NCI-H1694 (cell line): ENCODE results near the gene MYEOV.

Experiments used
- DNase-seq: peaks from one replicate; lab custom pipeline; 2025; lab: John Stamatoyannopoulos, UW

MYEOV gene

DNA sequence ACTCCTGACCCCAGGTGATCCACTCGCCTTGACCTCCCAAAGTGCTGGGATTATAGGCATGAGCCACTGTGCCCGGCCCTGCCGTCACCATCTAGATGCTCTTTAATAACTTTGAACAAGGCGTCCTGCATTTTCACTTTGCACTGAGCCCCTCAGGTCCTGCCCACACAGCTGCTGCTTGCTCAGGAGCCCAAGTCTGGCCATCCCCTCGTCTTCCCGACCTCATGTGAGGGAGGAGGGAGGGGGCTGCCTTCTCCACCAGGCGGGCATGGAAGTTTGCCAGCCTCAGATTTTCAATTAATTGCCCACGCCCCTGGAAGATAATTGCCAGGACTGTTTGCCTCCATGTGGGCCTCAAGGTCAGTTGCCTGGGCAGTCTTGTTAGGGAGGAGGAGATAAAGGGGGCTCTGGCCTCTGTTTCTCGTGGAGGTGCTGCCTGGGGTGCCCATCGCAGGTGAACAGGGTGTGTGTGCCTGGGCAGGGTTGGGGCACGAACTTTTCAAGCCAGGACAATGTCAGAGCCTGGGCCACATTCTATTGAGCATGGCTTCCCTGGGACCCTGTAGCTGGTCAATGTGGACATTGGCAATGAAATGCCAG, 27.9 kb upstream of the MYEOV start:
- no peak for DNase-seq

DNA sequence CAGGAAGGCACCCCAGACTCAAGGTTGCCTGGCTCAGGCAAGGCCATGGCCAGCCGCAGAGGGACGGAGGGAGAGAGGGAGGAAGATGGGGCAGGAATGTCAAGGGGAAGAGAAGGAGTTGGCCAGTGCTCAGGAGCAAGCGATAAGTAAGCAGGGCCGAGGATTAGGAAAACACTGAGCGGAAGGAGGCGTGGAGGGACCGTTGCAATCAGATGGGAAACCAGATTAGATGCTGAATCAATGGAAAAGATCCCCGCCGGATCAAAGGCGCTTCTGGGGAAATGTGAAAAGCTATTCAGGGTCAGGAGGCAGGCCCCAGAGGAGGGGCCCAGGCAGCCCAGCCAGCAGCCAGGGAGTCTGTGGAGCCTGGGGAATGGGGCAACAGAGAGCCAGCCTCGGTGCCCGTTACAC, 26.6 kb upstream of the MYEOV start:
- no peak for DNase-seq

DNA sequence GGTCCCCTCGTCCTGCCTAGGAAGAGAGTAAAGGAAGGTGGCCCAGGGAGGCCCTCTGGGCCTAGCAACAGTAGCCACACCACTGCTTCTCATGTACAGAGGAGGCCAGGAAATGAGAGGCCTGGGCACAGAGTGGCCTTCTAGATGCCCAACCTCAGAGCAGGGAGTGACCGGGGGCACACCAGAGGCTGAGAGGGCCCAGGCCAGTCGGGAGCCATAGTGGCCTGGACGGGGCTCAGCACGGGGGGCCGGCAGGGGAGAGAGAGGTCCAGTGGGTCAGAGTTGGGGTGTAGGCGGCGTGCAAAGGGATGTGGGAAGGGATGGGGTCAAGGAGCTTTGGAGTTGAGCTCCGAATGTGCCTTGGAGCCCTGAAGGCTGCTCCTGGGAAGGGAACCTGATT, 25.0 kb upstream of the MYEOV start:
- DNase-seq = no peak

DNA sequence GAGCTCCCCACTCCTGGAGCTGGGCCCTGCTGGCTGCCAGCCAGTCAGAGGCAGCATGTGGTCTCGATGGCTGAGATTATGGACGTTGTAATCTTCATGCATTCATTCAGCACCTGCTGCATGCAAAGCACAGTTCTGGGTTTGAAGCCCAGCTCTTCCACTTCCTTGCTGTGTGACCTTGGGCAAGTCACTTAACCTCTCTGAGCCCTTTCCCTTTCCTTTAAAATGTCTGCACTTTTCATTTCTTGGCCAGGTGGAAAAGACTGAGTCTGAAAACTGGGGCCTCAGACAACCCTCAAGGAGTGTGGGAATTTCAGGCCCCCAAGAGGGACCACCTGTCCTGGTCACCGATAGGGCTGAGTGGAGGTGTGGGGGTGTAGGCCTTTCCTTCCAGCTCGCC, 24.6 kb upstream of the MYEOV start:
- no peak for DNase-seq

DNA sequence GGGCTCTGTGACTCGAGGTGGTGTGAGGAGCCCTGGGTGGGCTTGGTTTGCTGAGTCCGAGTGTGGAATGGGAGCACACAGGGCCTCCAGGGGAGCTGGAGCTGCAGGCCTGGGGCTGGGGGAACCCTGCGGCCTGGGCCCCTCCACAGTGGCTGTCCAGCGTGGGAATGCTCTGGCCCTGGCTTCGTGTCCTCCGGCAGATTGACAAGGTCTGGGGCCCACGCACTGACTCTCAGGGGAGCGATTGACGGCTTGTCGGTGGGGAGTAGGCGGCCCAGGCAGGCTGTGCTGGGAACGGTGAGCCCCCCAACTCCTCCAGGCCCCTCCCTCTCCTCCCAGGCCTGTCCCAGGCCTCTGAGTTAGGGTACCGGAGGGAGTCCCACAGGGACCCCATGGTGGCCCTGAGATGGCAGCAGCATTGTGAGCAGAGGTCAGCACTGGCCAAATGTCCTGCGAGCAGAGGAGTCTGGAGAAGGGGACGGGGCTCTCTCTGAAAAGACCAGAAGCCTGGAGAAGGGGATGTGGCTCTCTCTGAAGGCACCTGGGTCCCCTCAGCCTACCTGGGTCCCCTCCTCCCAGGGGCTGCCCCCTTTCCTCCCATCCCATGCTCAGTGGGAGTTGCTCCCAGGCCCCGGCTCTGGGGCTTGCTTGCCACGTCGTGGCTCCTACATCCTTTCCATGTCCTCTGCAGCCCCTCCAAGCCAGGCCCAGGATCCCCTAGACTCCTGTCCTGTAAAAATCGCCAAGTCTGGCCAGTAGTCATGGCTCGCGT, 23.8 kb upstream of the MYEOV start:
- DNase-seq = no peak

DNA sequence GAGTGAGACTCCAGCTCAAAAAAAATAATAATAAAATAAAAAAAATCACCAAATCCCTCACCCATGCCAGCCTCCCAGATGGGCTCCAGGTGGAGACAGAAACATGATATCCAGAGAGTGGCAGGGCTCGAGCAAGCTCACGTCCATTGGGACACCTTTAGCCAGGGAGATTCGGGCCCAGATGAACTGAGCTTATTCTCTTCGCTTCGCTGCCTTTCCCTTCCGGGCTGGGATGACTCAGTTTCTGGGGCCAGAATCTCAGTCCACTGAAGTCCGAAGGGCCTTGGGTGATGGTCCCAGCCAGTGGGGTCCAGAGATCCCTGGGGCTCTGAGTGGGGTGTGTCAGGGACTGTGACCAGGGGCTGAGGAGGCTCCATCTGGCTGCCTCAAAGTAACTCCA, 23.0 kb upstream of the MYEOV start:
- no peak for DNase-seq

DNA sequence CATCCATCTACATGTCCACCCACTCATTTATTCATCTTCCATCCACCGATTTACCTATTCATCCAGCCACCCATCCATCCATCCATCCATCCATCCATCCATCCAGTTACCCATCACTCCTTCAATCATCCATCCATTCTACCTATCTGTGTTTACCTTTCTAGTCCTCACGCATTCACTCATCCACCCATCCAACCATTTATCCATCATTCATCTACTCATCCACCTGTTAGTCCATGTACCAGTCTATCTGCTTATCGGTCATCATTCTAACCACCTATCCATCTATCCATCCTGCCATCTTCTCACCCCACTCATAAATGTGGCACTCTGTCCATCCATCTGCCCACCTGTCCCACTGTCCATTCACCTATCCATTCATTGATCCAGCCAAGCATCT, 21.9 kb upstream of the MYEOV start:
- no peak for DNase-seq

DNA sequence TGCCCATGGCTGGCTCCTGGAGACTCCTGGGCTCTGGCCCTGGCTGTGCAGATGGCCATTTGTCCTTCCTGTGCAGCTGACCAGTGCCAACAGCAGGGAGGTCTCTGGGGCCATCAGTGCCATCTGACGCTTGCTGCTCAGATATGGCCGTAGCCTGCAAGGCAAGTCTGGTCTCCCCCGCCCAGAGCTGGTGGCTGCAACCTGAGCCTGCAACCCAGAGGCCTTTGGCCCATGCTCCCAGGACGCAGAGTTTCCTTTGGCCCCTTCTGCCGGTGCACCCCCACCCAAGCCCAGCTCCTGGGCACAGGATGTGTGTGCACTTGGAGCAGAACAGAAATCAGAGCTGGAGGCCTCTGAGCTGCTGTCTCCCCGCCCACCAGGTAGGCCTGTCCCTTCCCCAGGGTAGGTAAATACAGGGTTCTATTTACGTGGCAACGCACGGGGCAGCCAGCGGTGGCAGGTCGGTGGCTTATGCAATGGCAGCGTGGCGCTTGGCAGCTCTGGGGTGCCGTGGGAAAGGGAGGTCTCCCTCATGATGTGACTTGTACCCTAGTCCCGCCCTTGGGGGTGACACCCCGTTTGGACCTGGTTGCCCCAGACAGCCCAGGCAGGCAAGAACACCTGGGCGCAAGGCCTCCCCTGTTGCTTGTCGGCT, 21.0 kb upstream of the MYEOV start:
- no peak for DNase-seq

DNA sequence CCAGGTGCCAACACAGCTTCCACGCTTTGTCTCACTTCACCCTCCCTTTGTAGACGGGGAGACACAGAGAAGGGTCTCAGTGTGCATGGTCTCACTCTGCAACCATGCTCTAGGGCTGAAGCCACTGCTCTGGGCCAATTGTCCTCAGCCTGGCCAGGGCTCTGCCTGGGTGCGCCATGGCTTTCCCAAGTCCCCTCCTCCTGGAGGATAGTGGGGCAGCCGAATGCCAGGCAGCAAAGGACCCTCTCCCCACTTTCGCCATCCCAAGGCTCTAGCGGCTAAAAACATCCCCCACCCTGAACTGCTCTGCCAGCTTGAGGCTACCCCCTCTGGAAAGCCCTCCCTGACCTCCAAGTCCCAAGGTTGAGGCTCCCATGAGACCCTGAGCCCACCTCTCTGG, 20.4 kb upstream of the MYEOV start:
- no peak for DNase-seq

DNA sequence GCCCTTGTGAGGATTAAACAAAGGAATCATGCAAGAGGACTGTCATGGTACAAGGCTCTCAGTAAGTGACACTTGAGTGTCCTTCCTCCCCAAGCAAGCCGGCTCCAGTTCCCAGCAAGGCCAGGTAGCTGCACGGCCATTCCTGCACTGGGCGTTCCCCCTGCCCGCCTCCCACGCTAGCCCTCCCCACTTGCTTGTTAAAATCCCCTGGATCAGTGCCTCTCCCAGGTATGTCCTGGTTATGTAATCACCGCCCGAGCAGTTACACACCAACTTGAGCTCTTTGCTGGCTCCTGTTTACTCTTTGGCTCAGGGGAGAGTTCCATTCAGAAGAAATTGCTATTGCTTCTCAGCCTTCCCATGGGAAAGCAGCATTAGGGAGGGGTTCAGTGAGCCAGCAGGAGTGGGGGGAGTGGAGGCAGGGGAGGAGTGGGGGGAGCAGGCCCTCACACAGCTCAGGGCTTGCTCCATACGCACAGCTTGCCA, 19.4 kb upstream of the MYEOV start:
- no peak for DNase-seq

DNA sequence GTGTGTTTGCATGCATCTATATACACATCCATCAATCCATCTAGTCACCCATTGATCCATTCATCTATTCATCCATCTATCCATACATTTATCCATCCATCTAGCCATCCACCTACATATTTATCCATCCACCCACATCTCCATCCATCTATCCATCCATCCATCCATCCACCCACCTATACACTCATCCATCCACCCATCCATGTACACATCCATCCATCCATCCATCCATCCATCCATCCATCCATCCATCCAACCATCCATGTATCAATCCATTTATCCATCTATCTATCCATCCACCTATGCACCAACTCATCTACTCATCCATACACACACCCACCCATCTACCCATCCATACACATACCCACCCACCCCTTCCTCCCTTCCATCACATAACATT, 18.8 kb upstream of the MYEOV start:
- no peak for DNase-seq

DNA sequence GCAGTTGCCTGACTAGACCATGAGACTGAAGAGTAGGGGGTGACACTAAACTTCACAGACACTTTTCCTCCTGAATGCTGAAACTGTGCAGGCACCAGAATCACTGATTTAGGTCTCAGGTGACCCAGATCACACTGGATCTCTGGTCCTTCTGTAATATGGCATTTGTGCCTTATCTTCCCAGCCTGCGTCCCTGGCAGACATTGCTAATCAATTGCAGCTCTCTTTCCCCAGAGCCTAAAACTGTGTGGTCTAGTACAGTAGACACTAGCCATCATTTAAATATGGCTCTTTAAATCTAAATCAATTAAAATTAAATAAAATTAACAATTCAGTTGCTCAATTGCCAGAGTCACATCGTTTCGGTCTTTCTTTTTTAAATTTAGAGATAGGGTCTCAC, 17.8 kb upstream of the MYEOV start:
- DNase-seq = no peak

DNA sequence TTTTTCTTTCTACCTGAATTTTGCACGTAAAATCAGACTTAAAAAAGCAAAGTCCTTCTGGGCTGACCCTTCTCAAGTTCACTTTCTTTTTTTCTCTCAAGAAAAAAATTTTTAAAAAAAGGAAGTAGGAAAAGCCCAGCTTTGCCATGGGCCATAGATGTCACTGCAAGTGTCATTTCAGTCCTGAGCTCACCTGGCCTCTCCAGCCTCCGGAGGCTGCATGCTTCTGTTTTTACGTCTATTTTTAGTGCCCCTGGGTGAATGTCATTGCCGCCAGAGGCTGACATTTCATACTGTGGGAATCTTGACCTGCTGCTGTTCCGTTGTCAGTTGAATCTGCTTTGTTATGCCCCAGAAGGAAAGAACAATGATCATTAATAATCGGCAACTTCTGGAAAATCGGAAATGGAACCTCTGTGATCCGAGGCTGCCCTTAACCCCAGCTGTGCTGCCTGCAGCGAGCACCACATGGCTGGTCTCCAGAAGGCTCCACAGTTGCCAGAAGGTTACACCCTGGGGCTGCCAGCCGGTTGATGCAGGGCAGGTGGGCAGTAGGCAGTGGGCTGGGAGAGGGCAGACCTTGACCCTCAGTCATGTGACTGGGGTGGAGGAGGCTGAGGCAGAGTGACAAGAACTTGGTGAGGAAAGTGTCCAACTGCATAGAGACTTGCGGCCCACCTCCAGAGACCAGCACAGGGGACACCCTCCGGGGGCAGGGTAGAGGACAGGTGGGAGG, 16.7 kb upstream of the MYEOV start:
- DNase-seq = no peak

DNA sequence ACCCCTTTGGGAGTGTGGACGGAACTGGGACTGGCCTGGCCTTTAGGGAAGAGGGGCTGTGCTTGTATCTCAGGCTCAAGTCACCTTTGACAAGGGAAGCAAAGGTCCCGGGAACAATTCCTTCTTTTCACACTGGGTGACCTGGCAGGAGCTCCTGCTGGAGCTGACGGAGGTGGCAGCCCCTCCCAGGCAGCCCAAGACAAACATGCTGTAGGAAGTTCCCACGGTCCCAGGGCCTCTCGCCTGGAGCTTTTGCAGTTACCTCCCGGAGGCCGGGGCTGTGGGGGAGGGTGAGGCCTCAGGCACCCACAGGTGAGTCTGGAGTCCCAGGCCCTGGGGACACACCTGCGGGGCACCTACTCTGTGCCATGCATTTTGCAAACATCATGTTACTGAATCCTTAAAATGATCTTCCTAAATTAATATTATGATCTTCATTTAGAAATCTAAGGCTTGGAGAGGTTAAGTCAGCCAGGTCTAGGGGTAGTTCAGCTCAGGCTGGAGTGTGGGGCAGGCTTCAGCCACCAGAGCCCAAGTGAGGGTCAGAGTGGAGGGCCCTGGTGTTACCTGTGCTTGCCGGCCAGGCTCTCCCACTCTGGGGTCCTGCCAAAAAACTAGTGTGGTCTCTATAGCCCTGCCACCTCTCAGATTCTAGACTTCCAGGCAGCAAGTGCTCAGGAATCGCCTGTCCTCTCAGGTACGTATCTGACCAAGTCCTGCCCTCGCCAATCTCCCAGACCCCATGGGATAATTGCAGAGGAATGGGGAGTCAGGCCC, 15.7 kb upstream of the MYEOV start:
- DNase-seq = no peak

DNA sequence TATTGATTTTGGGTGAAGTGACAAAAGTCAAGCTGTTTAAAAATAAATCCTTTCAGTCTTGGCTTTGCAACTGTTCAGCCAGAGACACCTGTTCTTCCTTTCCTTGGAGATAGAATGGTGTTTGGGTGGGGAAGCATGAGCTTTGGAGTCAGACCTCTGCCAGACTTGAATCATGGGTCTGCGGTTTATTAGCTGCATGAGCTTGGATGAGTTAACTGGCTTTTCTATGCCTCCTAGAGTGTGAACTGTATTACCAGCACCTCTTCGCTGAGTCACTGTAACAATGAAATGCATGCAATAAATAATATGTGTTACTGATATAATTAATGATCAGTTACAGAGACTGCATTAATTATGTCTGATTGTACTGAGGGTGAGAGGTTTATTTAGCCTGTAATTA, 13.5 kb upstream of the MYEOV start:
- no peak for DNase-seq

DNA sequence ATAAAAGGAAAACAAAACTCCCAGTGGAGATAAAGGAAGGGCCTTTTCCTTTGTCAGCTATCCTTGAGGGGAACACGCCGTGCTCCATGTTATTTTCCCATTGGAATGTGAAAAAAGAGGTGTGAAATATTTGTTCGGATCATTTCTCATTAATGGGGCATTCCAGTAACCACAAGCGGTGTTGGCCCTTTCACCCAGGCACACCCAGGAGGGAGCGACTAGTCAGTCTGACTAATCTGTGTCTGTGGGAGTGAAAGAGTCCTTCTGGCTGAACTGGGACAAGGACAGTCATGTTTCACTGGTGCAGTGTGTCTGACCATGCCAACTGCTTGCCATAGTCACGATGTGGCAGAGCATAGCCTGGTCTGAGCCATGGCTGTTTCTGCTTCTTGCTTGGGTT, 13.0 kb upstream of the MYEOV start:
- no peak for DNase-seq

DNA sequence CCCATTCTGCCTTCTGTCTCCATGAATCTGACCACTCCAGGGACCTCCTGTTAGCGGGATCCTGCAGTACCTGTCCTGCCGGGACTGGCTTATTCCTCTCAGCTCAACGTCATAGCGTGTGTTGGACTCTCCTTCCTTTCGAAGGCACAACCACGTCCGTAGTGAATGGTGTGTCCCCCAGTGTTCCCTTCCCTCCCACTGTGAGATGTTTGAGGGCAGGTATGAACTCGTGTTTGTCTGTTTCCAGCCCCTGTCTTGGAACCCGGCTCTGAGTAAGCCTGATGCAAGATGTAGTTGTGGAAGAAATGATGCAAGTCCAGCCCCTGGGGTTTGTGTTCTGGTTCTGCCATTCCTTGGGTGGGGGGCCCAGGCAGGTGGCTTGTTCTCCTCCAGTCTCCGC, 10.5 kb upstream of the MYEOV start:
- no peak for DNase-seq

DNA sequence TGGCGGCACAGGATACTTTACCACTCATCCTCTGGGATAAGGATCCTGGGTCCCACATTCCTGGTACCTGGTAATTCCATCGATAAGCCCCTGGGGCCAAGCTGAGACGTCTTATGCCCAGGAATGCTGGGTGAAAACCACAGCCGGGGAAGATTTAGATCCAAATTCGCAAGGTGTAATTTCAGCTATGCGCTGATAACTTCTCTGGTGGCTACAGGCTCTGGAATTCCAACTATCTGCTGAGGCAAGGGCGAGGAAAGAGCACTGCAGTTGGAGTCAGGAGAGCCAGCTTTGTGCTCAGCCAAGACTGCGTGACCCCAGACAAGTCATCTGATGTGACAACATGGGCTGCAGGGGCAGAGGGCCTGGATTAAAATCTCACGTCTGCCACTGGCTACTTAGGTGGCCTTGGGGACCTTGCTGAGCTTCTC, 9.9 kb upstream of the MYEOV start:
- DNase-seq = no peak

DNA sequence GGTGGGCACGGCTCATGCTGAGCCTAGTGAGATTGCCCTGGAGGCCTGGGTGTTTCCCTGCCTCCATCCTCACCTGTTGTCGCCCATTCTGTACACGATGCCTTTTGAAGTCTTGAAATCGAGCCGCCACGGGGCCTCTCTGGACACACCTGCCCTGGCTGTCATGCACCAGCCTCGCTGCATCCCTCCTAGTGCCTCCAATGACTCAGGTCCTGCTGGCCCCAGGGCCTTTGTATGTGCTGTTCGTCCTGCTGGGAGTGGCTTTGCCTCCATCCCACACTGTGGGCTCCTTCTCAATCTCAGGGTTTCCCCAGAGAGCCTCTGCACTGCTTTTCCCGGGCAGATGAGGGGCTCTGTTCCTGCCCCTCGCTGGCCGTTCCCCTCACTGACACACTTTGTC, 8.9 kb upstream of the MYEOV start:
- no peak for DNase-seq

DNA sequence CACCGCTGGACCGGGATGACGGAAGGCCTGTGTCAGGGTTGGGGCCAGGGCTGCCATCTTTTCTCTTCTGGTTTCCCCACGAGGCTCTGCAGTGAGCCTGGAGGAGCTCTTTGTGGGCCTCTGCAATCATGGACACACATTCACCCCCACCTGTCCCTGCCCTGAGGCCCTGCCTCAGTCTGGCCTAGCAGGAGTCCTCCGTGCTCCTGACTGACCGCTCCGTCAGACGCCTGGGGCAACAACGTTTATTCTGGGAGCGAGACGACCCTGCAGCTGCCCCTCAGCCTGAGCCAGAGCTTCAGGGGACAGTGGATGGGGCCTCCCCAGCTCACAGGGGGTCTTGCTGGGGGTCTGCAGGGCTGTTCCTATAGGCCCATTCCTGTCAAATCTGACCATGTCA, 8.2 kb upstream of the MYEOV start:
- no peak for DNase-seq

DNA sequence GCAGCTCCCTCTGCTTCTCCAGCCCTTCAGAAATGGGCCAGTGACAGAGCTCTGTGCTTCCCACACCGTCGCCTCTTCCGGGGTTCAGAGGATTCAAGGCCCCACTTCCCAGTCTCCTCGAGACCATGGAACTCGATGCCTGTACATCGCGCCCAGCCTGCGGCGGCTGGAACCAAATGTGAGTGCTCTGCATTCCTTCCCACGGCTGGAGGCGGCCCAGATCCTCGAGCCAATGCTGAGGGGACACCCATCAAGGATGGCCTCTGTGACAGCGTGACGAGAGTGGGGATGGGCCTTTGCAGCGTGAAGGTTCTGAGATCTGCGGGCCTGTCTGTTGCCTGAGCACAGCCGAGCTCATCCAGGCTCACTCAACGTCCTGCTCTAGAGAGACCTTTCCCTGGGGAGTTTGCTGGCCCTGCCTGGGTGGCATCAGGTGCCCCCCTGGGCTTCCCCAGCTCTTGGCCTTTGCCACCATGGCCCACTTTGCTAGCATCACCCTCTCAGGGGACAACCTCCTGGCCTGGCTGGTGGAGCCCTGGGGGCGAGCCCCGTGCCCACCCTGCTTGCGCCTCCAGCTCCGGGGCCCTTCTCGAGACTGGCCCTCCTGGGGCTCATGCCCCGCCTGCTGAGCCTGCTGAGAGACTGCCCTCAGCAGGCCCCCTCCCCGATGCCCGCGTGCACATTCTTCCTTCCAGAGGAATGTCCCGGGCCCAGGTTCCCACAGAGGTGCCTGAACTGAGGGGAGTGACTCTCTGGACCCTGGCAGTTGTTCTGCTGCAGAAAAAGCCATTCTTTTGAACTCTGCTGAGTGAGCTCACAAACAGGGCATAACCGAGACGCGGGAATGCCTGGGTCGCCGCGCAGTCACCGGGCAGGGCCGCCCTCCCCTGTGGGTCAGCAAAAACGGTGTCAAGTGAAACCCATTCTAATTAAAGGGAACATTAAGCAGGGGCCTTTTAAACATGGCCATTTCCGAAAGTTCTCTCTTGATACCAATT, 7.3 kb upstream of the MYEOV start:
- no peak for DNase-seq
